Kidney (tissue), 14 donors: ENCODE results near the gene SYNGAP1. TPM values are rescaled to one million over a fixed set of nuclear protein-coding genes. Genes with fewer than 3 reads are reported as not detected.

Experiments used
- DNase-seq, 5 donors: peaks; one replicate each; pipeline ENCODE4 v3.0.0-alpha.2; 2013 to 2020
- FAIRE-seq: peaks from 2 replicates; lab custom pipeline; 2012; peaks lifted over from hg19 to GRCh38; lab: Jason Lieb, UNC
- H3K27ac ChIP-seq, 2 donors: one replicate each; pipeline ENCODE4 v1.7.0; 2013; ENCODE audit warnings: low read depth in 2 of 2, low read length in 2 of 2, inconsistent platforms in 1 of 2
- H3K27me3 ChIP-seq: one replicate; pipeline ENCODE4 v1.7.1; 2013; ENCODE audit warnings: low read length, inconsistent platforms; ENCODE audit not compliant: control insufficient read depth, insufficient read depth
- H3K36me3 ChIP-seq, 3 donors: one replicate each; pipeline versions ENCODE4 v1.7.0 to v1.7.1; 2013; ENCODE audit warnings: low read length in 3 of 3, control low read depth in 1 of 3, inconsistent platforms in 1 of 3; ENCODE audit not compliant: insufficient read depth in 3 of 3, control insufficient read depth in 2 of 3
- H3K4me1 ChIP-seq, 3 donors: one replicate each; pipeline versions ENCODE4 v1.7.0 to v1.7.1; 2013; ENCODE audit warnings: low read length in 3 of 3, inconsistent platforms in 1 of 3, low read depth in 1 of 3; ENCODE audit not compliant: control insufficient read depth in 2 of 3, insufficient read depth in 2 of 3
- H3K4me3 ChIP-seq, 3 donors: one replicate each; pipeline versions ENCODE4 v1.7.0 to v1.8.1; 2013; ENCODE audit warnings: low read length in 3 of 3, control low read depth in 1 of 3, inconsistent platforms in 1 of 3
- H3K9ac ChIP-seq, 3 donors: one replicate each; pipeline versions ENCODE4 v1.7.0 to v1.7.1; 2013; ENCODE audit warnings: low read length in 3 of 3, control low read depth in 1 of 3, inconsistent platforms in 1 of 3
- H3K9me3 ChIP-seq, 3 donors: one replicate each; pipeline versions ENCODE4 v1.7.0 to v1.7.1; 2013; ENCODE audit warnings: low read length in 3 of 3, control low read depth in 1 of 3, inconsistent platforms in 1 of 3; ENCODE audit not compliant: control insufficient read depth in 2 of 3, insufficient read depth in 1 of 3
- CTCF ChIP-seq: IDR thresholded peaks from 3 replicates; pipeline ENCODE4 v1.5.1; 2012; ENCODE audit warnings: mild to moderate bottlenecking, moderate library complexity, borderline replicate concordance; ENCODE audit not compliant: insufficient read depth; ENCODE audit errors: extremely low read depth
- intact Hi-C: fragments of 100-400 bp; cut with DNase I; formaldehyde crosslinking; loops from one replicate; pipeline ENCODE4 v1.11.1; 2022
- polyA plus RNA-seq: library from polyadenylated mRNA; stranded (reverse); fragments of 350-450 nt; fragmentation: Illumina TruSeq; extraction: RNeasy Lipid Tissue Mini Kit (QIAGEN cat#74804); gene quantifications from one replicate; pipeline ENCODE4 v1.2.3, GENCODE V29; 2014; ENCODE audit warnings: low read depth, low replicate concordance; ENCODE audit not compliant: insufficient read depth
- total RNA-seq: library from RNA; stranded (reverse); fragmentation: NEBNext Ultra II Directional; extraction: Animal tissue kit (Norgen Biotek cat#: 25700); gene quantifications from one replicate; pipeline ENCODE4 v1.2.1, GENCODE V29; 2021
- donor health status: control.
- donor health status: control.
- donor health status: control.
- donor health status: control.
- donor health status: control.
- donor health status: DM: yes; HTN: yes; CAD: no.
- donor health status: Normal renal cell carcinoma (clear cell type).

SYNGAP1 gene
- total and polyA plus RNA-seq, 2 donors from 2014 or later = 2.7 to 17.8 TPM

GRCh38 chr6:33421344-33421643, 1.4 kb downstream of the SYNGAP1 start:
- Histone ChIP-seq H3K9ac (no peak overlapping the region), H3K36me3 (no peaks in the 10 kb centered on the region), H3K9me3 (no peaks in the 10 kb centered on the region), H3K4me1 (peaks cover 0 to 25% (median 5%) of the 10 kb centered on the region in 3 donors), H3K27me3 (no peaks in the 10 kb centered on the region), H3K27ac (no peak overlapping the region), H3K4me3 (no peak overlapping the region)
- no peak for TF ChIP-seq CTCF
- FAIRE-seq (no peak), DNase-seq (no peak)
- intact Hi-C loops = no loop called here

GRCh38 chr6:33423777-33424176, 3.9 kb downstream of the SYNGAP1 start:
- Histone ChIP-seq H3K9ac (no peak overlapping the region), H3K36me3 (no peaks in the 10 kb centered on the region), H3K27ac (no peak overlapping the region), H3K27me3 (no peaks in the 10 kb centered on the region), H3K4me1 (peaks cover 0 to 22% (median under 1%) of the 10 kb centered on the region in 3 donors), H3K4me3 (no peak overlapping the region), H3K9me3 (no peaks in the 10 kb centered on the region)
- FAIRE-seq = no peak
- intact Hi-C loops = no loop called here
- DNase-seq = no peak
- no peak for TF ChIP-seq CTCF

- DNase-seq = peak in 2 of 5 donors; percentile 69 to 73
- peak overlapping the region; percentile 73 to 86 (median 82) for H3K4me3 ChIP-seq
- peak overlapping the region; percentile 97 for H3K27ac ChIP-seq
- no peak for FAIRE-seq
- H3K9me3 ChIP-seq = no peaks in the 10 kb centered on the region
- no peaks in the 10 kb centered on the region for H3K36me3 ChIP-seq
- intact Hi-C loops = no loop called here
- TF ChIP-seq CTCF = no peak
- H3K9ac ChIP-seq = peak overlapping the region; percentile 65 to 99 (median 78)
- H3K27me3 ChIP-seq = no peaks in the 10 kb centered on the region
- H3K4me1 ChIP-seq = peaks cover 0 to 26% (median 3%) of the 10 kb centered on the region in 3 donors
These were observed 5.2 kb downstream of the SYNGAP1 start for GRCh38 chr6:33424855-33425667.
